ENCODE measurements around the gene MPP7. TPM values are rescaled to one million over a fixed set of nuclear protein-coding genes. Genes with fewer than 3 reads are reported as not detected.

Gene MPP7
- total RNA-seq, 3 donors from 2014 or later (not counting 1 experiment from before 2014, with no cell fraction given): 11.5 to 21.0 (median 19.1) TPM

- Histone ChIP-seq H3K9me3 (ENCODE audit: control insufficient read depth, insufficient read depth, low read length) (no peaks in the 10 kb centered on the region), H3K36me3 (ENCODE audit: control insufficient read depth, insufficient read depth, low read length) (no peaks in the 10 kb centered on the region), H3K27ac (ENCODE audit: low read length) (no peak overlapping the region), H3K27me3 (ENCODE audit: control insufficient read depth, insufficient read depth, low read length) (no peaks in the 10 kb centered on the region), H3K4me3 (ENCODE audit: low read length) (no peak overlapping the region), H3K4me1 (ENCODE audit: control insufficient read depth, insufficient read depth, low read length) (peaks cover 4% of the 10 kb centered on the region)
- Mint-ChIP-seq H3K4me1 (peaks cover 17 to 25% of the 10 kb centered on the region in 2 donors), H3K27ac (no peak overlapping the region), H3K4me3 (no peak overlapping the region), H3K36me3 (no peaks in the 10 kb centered on the region), H3K27me3 (ENCODE audit: low read depth in 2 of 2) (peaks cover 9% of the 10 kb centered on the region in 2 donors), H3K9me3 (no peaks in the 10 kb centered on the region)
- no peak for ATAC-seq
- TF ChIP-seq CTCF (IDR thresholded peaks at IDR 0.05): no peak
- 92% methylated on average over 2 of the region's 2 CpGs for WGBS (ENCODE audit: insufficient coverage)
- intact Hi-C loops (cut with micrococcal nuclease): no loop called here
- no peak for DNase-seq
Observed at GRCh38 chr10:28305553-28305952, 2.7 kb upstream of the MPP7 start.

GRCh38 chr10:28304032-28304571 is 1.2 kb upstream of the MPP7 start:
- WGBS (ENCODE audit: insufficient coverage): 20% methylated on average over 1 of the region's 3 CpGs
- no peaks in the 10 kb centered on the region for H3K36me3 Mint-ChIP-seq
- no peak overlapping the region for H3K27ac ChIP-seq (ENCODE audit: low read length)
- intact Hi-C loops (cut with micrococcal nuclease): no loop called here
- ATAC-seq: no peak
- H3K9me3 ChIP-seq (ENCODE audit: control insufficient read depth, insufficient read depth, low read length): no peaks in the 10 kb centered on the region
- H3K9me3 Mint-ChIP-seq: no peaks in the 10 kb centered on the region
- peak overlapping the region; percentile 91 for H3K27ac Mint-ChIP-seq
- H3K4me3 Mint-ChIP-seq: peak overlapping the region; percentile 96
- peaks cover 20 to 28% of the 10 kb centered on the region in 2 donors for H3K4me1 Mint-ChIP-seq
- TF ChIP-seq CTCF (IDR thresholded peaks at IDR 0.05): no peak
- H3K36me3 ChIP-seq (ENCODE audit: control insufficient read depth, insufficient read depth, low read length): no peaks in the 10 kb centered on the region
- no peak overlapping the region for H3K4me3 ChIP-seq (ENCODE audit: low read length)
- peak in 1 of 2 donors; percentile 12 for DNase-seq
- H3K27me3 ChIP-seq (ENCODE audit: control insufficient read depth, insufficient read depth, low read length): no peaks in the 10 kb centered on the region
- H3K4me1 ChIP-seq (ENCODE audit: control insufficient read depth, insufficient read depth, low read length): peaks cover 4% of the 10 kb centered on the region
- H3K27me3 Mint-ChIP-seq (ENCODE audit: low read depth in 2 of 2): peaks cover 9% of the 10 kb centered on the region in 2 donors

- no peaks in the 10 kb centered on the region for H3K36me3 ChIP-seq (ENCODE audit: control insufficient read depth, insufficient read depth, low read length)
- WGBS (ENCODE audit: insufficient coverage): 2% methylated on average over 23 of the region's 25 CpGs
- ATAC-seq (no peak), DNase-seq (no peak)
- Mint-ChIP-seq H3K36me3 (no peaks in the 10 kb centered on the region), H3K9me3 (no peaks in the 10 kb centered on the region), H3K27ac (peak overlapping the region; percentile 45 to 66), H3K4me1 (peaks cover 26 to 31% of the 10 kb centered on the region in 2 donors), H3K4me3 (peak overlapping the region; percentile 78), H3K27me3 (ENCODE audit: low read depth in 2 of 2) (peaks cover 9% of the 10 kb centered on the region in 2 donors)
- H3K27me3 ChIP-seq (ENCODE audit: control insufficient read depth, insufficient read depth, low read length): no peaks in the 10 kb centered on the region
- intact Hi-C loops (cut with micrococcal nuclease): no loop called here
- peaks cover 4% of the 10 kb centered on the region for H3K4me1 ChIP-seq (ENCODE audit: control insufficient read depth, insufficient read depth, low read length)
- H3K27ac ChIP-seq (ENCODE audit: low read length): peak overlapping the region; percentile 72
- no peaks in the 10 kb centered on the region for H3K9me3 ChIP-seq (ENCODE audit: control insufficient read depth, insufficient read depth, low read length)
- H3K4me3 ChIP-seq (ENCODE audit: low read length): peak overlapping the region; percentile 59
- no peak for TF ChIP-seq CTCF (IDR thresholded peaks at IDR 0.05)
Observed at GRCh38 chr10:28302012-28302637, 739 bp downstream of the MPP7 start.

All from natural killer cell (primary cell).